ENCODE measurements around the gene PAX1. TPM values are rescaled to one million over a fixed set of nuclear protein-coding genes. Genes with fewer than 3 reads are reported as not detected.

The PAX1 gene
- total and polyA plus RNA-seq, 7 donors = 0.05 to 0.84 (median 0.34) TPM

GRCh38 chr20:21715193-21715881 lies 9.9 kb downstream of the PAX1 start:
- DNase-seq (no peak), ATAC-seq (no peak)
- no peaks in the 10 kb centered on the region for H3K9me3 ChIP-seq
- TF ChIP-seq CTCF (IDR thresholded peaks at IDR 0.05) = no peak
- no peak overlapping the region for H3K27ac ChIP-seq
- intact Hi-C loops (cut with DNase I) = loop anchor here (10.0 kb wide), 1 partner anchor 599 kb away; no protein-coding TSS in a partner anchor
- WGBS, 3 donors = 13 to 43% (median 28%) methylated on average over 10 of the region's 10 CpGs
- no peaks in the 10 kb centered on the region for H3K36me3 ChIP-seq (ENCODE audit: insufficient read depth in 1 of 2, low read depth in 1 of 2)
- peaks cover 3 to 56% (median 17%) of the 10 kb centered on the region in 3 donors for H3K27me3 ChIP-seq (ENCODE audit: insufficient read depth in 3 of 3, low read length in 2 of 3)
- H3K4me1 ChIP-seq = no peaks in the 10 kb centered on the region
- H3K4me3 ChIP-seq = no peak overlapping the region

GRCh38 chr20:21719592-21720214 lies 14.2 kb downstream of the PAX1 start:
- Histone ChIP-seq H3K9me3 (no peaks in the 10 kb centered on the region), H3K4me1 (no peaks in the 10 kb centered on the region), H3K36me3 (ENCODE audit: insufficient read depth in 1 of 2, low read depth in 1 of 2) (no peaks in the 10 kb centered on the region), H3K27ac (no peak overlapping the region), H3K4me3 (no peak overlapping the region), H3K27me3 (ENCODE audit: insufficient read depth in 3 of 3, low read length in 2 of 3) (peaks cover 0 to 24% (median 5%) of the 10 kb centered on the region in 3 donors)
- peak; percentile 66 for TF ChIP-seq CTCF (IDR thresholded peaks at IDR 0.05)
- intact Hi-C loops (cut with DNase I) = loop anchor here (10.0 kb wide), 2 partner anchors 525 to 595 kb away; no protein-coding TSS in a partner anchor
- ATAC-seq (peak in 1 of 4 donors; percentile 66), DNase-seq (no peak)
- WGBS, 3 donors = 5 to 9% (median 6%) methylated on average over 4 of the region's 4 CpGs

DNA sequence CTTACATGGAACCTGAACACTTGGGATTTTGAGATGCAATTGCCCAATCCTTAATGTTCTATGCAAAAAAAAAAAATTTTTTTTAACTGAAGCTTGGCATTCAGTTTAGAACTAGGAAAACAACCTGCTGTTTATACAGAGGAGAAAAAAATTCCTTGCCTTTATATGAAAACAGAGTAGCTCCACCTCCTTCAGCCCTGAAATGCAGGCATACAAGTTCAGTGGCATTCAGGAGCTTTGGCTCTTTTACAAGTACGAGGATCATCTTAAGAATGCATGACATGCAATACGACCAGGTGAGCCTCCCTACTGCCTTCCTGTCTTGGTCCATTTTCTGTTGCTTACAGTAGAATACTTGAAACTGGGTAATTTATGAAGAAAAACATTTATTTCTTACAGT lies 20.4 kb downstream of the PAX1 start:
- DNase-seq (no peak), ATAC-seq (no peak)
- Histone ChIP-seq H3K27me3 (ENCODE audit: insufficient read depth in 3 of 3, low read length in 2 of 3) (no peaks in the 10 kb centered on the region), H3K27ac (no peak overlapping the region), H3K36me3 (ENCODE audit: insufficient read depth in 1 of 2, low read depth in 1 of 2) (no peaks in the 10 kb centered on the region), H3K4me1 (no peaks in the 10 kb centered on the region), H3K4me3 (no peak overlapping the region), H3K9me3 (no peaks in the 10 kb centered on the region)
- 50 to 52% (median 52%) methylated on average over 2 of the region's 2 CpGs for WGBS, 3 donors
- no peak for TF ChIP-seq CTCF (IDR thresholded peaks at IDR 0.05)
- intact Hi-C loops (cut with DNase I) = loop anchor here in 1 of 2 donors (10.0 kb wide), 1 partner anchor 519 kb away; no protein-coding TSS in a partner anchor

- ATAC-seq = no peak
- Histone ChIP-seq H3K9me3 (no peaks in the 10 kb centered on the region), H3K4me3 (no peak overlapping the region), H3K4me1 (no peaks in the 10 kb centered on the region), H3K27me3 (ENCODE audit: insufficient read depth in 3 of 3, low read length in 2 of 3) (no peaks in the 10 kb centered on the region), H3K27ac (no peak overlapping the region), H3K36me3 (ENCODE audit: insufficient read depth in 1 of 2, low read depth in 1 of 2) (no peaks in the 10 kb centered on the region)
- no peak for TF ChIP-seq CTCF (IDR thresholded peaks at IDR 0.05)
- WGBS, 3 donors = 91 to 93% (median 92%) methylated on average over 15 of the region's 15 CpGs
- intact Hi-C loops (cut with DNase I) = loop anchor here in 1 of 2 donors (10.0 kb wide), 1 partner anchor 515 kb away; no protein-coding TSS in a partner anchor
- DNase-seq = no peak
Measured at GRCh38 chr20:21729316-21729715, 23.9 kb downstream of the PAX1 start.
